H9 (cell line): ENCODE data around the gene OR6B2. TPM values are rescaled to one million over a fixed set of nuclear protein-coding genes. Genes with fewer than 3 reads are reported as not detected.

Source experiments
- DNase-seq: peaks from one replicate; pipeline ENCODE4 v3.0.0-alpha.2; 2017
- H2AFZ ChIP-seq: one replicate; pipeline ENCODE4 v1.6.1; 2013; ENCODE audit warnings: mild to moderate bottlenecking, low read length, control low read depth, moderate library complexity
- H2AK5ac ChIP-seq: 2 replicates; pipeline ENCODE4 v1.6.1; 2013; ENCODE audit warnings: low read length, control low read depth, mixed read lengths; ENCODE audit not compliant: insufficient read length
- H2BK120ac ChIP-seq: one replicate; pipeline ENCODE4 v1.6.1; 2013; ENCODE audit warnings: low read depth, mild to moderate bottlenecking, low read length, control low read depth, inconsistent platforms; ENCODE audit not compliant: poor library complexity, severe bottlenecking
- H2BK12ac ChIP-seq: 2 replicates; pipeline ENCODE4 v1.6.1; 2013; ENCODE audit warnings: low read length, control low read depth, mixed read lengths, low read depth; ENCODE audit not compliant: insufficient read length
- H2BK15ac ChIP-seq: 2 replicates; pipeline ENCODE4 v1.6.1; 2013; ENCODE audit warnings: low read depth, low read length, control low read depth
- H2BK20ac ChIP-seq: one replicate; pipeline ENCODE4 v1.6.1; 2013; ENCODE audit warnings: low read depth, mild to moderate bottlenecking, low read length, control low read depth, inconsistent platforms; ENCODE audit not compliant: poor library complexity, severe bottlenecking
- H2BK5ac ChIP-seq: 2 replicates; pipeline ENCODE4 v1.6.1; 2013; ENCODE audit warnings: low read length, control low read depth, mixed read lengths; ENCODE audit not compliant: insufficient read length
- H3K14ac ChIP-seq: 2 replicates; pipeline ENCODE4 v1.6.1; 2013; ENCODE audit warnings: low read length, control low read depth; ENCODE audit not compliant: insufficient read depth
- H3K18ac ChIP-seq: 2 replicates; pipeline ENCODE4 v1.6.1; 2013; ENCODE audit warnings: low read depth, mild to moderate bottlenecking, mixed read lengths, low read length, control low read depth; ENCODE audit not compliant: insufficient read length
- H3K23ac ChIP-seq: 2 replicates; pipeline ENCODE4 v1.6.1; 2013; ENCODE audit warnings: low read length, control low read depth, mixed read lengths, low read depth; ENCODE audit not compliant: insufficient read length
- H3K23me2 ChIP-seq: 2 replicates; pipeline ENCODE4 v1.6.1; 2013; ENCODE audit warnings: low read depth, mild to moderate bottlenecking, mixed read lengths, low read length, control low read depth; ENCODE audit not compliant: insufficient read length, poor library complexity, severe bottlenecking
- H3K27ac ChIP-seq: 2 replicates; pipeline ENCODE4 v1.5.1; 2013; ENCODE audit warnings: low read length, control low read depth, mixed read lengths, low read depth; ENCODE audit not compliant: insufficient read length
- H3K27me3 ChIP-seq: 2 replicates; pipeline ENCODE4 v1.6.1; 2013; ENCODE audit warnings: low read length, control low read depth, inconsistent platforms; ENCODE audit not compliant: insufficient read depth
- H3K4ac ChIP-seq: 2 replicates; pipeline ENCODE4 v1.6.1; 2013; ENCODE audit warnings: low read depth, mild to moderate bottlenecking, control low read depth, inconsistent platforms, low read length, moderate library complexity
- H3K4me1 ChIP-seq: 2 replicates; pipeline ENCODE4 v1.6.1; 2013; ENCODE audit warnings: low read length, control low read depth, inconsistent platforms; ENCODE audit not compliant: insufficient read depth
- H3K4me2 ChIP-seq: 2 replicates; pipeline ENCODE4 v1.6.1; 2013; ENCODE audit warnings: low read length, control low read depth, mixed read lengths; ENCODE audit not compliant: insufficient read length, insufficient read depth
- H3K56ac ChIP-seq: 2 replicates; pipeline ENCODE4 v1.6.1; 2013; ENCODE audit warnings: low read depth, mild to moderate bottlenecking, mixed read lengths, low read length, control low read depth; ENCODE audit not compliant: insufficient read length
- H3K79me1 ChIP-seq: 2 replicates; pipeline ENCODE4 v1.6.1; 2013; ENCODE audit warnings: low read depth, mild to moderate bottlenecking, moderate library complexity, low read length, control low read depth, inconsistent platforms; ENCODE audit not compliant: insufficient read depth, poor library complexity, severe bottlenecking
- H3K79me2 ChIP-seq: 2 replicates; pipeline ENCODE4 v1.6.1; 2013; ENCODE audit warnings: low read length, control low read depth, inconsistent platforms; ENCODE audit not compliant: insufficient read depth
- H3K9ac ChIP-seq: 2 replicates; pipeline ENCODE4 v1.6.1; 2013; ENCODE audit warnings: low read length, control low read depth, mixed read lengths; ENCODE audit not compliant: insufficient read length; ENCODE audit errors: extremely low read depth
- H3K9me3 ChIP-seq: one replicate; pipeline ENCODE4 v1.6.1; 2013; ENCODE audit warnings: low read depth, low read length, inconsistent platforms; ENCODE audit not compliant: control insufficient read depth
- H3T11ph ChIP-seq: one replicate; pipeline ENCODE4 v1.6.1; 2013; ENCODE audit warnings: mild to moderate bottlenecking, low read length, control low read depth, inconsistent platforms
- H4K20me1 ChIP-seq: one replicate; pipeline ENCODE4 v1.6.1; 2013; ENCODE audit not compliant: control insufficient read depth, insufficient read length, insufficient read depth
- H4K5ac ChIP-seq: 2 replicates; pipeline ENCODE4 v1.6.1; 2013; ENCODE audit warnings: low read depth, mild to moderate bottlenecking, mixed read lengths, low read length, control low read depth; ENCODE audit not compliant: insufficient read length
- H4K8ac ChIP-seq: replicated peaks from 2 replicates; pipeline ENCODE4 v1.6.1; 2013; ENCODE audit warnings: low read length, control low read depth, mixed read lengths, low read depth; ENCODE audit not compliant: insufficient read length
- H4K91ac ChIP-seq: 2 replicates; pipeline ENCODE4 v1.6.1; 2013; ENCODE audit warnings: low read depth, mild to moderate bottlenecking, moderate library complexity, mixed read lengths, low read length, control low read depth; ENCODE audit not compliant: insufficient read length
- H3K27ac Mint-ChIP-seq, 3 experiments: 2 replicates in 2 of 3; 3 replicates in 1 of 3; pipeline ENCODE4 v1.8.0; 2020 to 2021; ENCODE audit warnings: mixed read lengths in 3 of 3, mild to moderate bottlenecking in 1 of 3, moderate library complexity in 1 of 3
- H3K27me3 Mint-ChIP-seq: 2 replicates; pipeline ENCODE4 v1.8.0; 2021; ENCODE audit warnings: low read depth, mild to moderate bottlenecking, moderate library complexity, mixed read lengths
- H3K36me3 Mint-ChIP-seq, 3 experiments: 2 replicates in 2 of 3; 3 replicates in 1 of 3; pipeline ENCODE4 v1.8.0; 2020 to 2021; ENCODE audit warnings: low read depth in 3 of 3, mixed read lengths in 3 of 3; ENCODE audit not compliant: insufficient read depth in 1 of 3
- H3K4me1 Mint-ChIP-seq, 2 experiments: 2 replicates each; pipeline ENCODE4 v1.8.0; 2020; ENCODE audit warnings: mixed read lengths in 2 of 2
- H3K4me3 Mint-ChIP-seq, 2 experiments: 2 replicates in 1 of 2; 3 replicates in 1 of 2; pipeline ENCODE4 v1.8.0; 2020 to 2021; ENCODE audit warnings: mild to moderate bottlenecking in 2 of 2, mixed read lengths in 2 of 2, moderate library complexity in 1 of 2
- H3K9me3 Mint-ChIP-seq, 2 experiments: 2 replicates in 1 of 2; 3 replicates in 1 of 2; pipeline ENCODE4 v1.8.0; 2020; ENCODE audit warnings: mild to moderate bottlenecking in 2 of 2, mixed read lengths in 2 of 2, moderate library complexity in 1 of 2
- CTCF ChIP-seq: fragments of 200-600 bp; sonication (generic); conservative IDR thresholded peaks from 3 replicates; pipeline ENCODE4 v1.8.0; 2021; ENCODE audit warnings: antibody characterized with exemption, mild to moderate bottlenecking
- WGBS: extraction: QIAGEN DNeasy Blood & Tissue Kit; methylation state at CpG from one replicate; pipeline ENCODE4 v1.1.7; 2013; ENCODE audit warnings: missing lambda C conversion rate, low lambda C conversion rate, mixed read lengths; ENCODE audit not compliant: insufficient read length; ENCODE audit errors: extremely low coverage; 5-methylcytosine and 5-hydroxymethylcytosine counted together
- total RNA-seq: library from RNA; stranded (reverse); gene quantifications from 2 replicates; pipeline ENCODE4 v1.2.1, GENCODE V29; 2021

OR6B2 gene
- total RNA-seq, 1 experiment from 2014 or later, result not detected

- Mint-ChIP-seq H3K4me3 (no peak overlapping the region), H3K36me3 (no peaks in the 10 kb centered on the region), H3K9me3 (peaks cover under 1 to 2% of the 10 kb centered on the region in 2 experiments; a peak in 3 of 5 replicates), H3K4me1 (peaks cover 10 to 12% of the 10 kb centered on the region in 2 experiments), H3K27ac (no peak overlapping the region), H3K27me3 (peaks cover 3% of the 10 kb centered on the region; the same call in 1 of the 2 replicates)
- Histone ChIP-seq H3K79me2 (no peaks in the 10 kb centered on the region), H3K4me1 (0 out of 2 replicates have a peak, but pooled peaks cover 2% of the 10 kb centered on the region), H3K14ac (no peak overlapping the region), H2AFZ (no peak overlapping the region), H2AK5ac (no peak overlapping the region), H2BK5ac (no peak overlapping the region), H2BK120ac (no peak overlapping the region), H3K79me1 (no peaks in the 10 kb centered on the region), H2BK15ac (no peak overlapping the region), H3K9ac (no peak overlapping the region), H4K5ac (no peak overlapping the region), H3K23ac (no peak overlapping the region), H3K23me2 (no peaks in the 10 kb centered on the region), H3K27me3 (no peaks in the 10 kb centered on the region), H3K27ac (no peak overlapping the region), H2BK12ac (no peak overlapping the region), H3K56ac (no peak overlapping the region), H3K4me2 (no peak overlapping the region), H3K4ac (no peak overlapping the region), H4K91ac (no peak overlapping the region), H3K18ac (no peak overlapping the region), H4K8ac (no peak overlapping the region), H3K9me3 (no peaks in the 10 kb centered on the region), H2BK20ac (no peak overlapping the region), H3T11ph (no peak overlapping the region), H4K20me1 (no peaks in the 10 kb centered on the region)
- no CpG with 5 or more reads among the region's 1 CpG for WGBS
- no peak for TF ChIP-seq CTCF
- DNase-seq, result no peak
Observed at GRCh38 chr2:240069829-240070228, 39.6 kb upstream of the OR6B2 start.
